NCI-H146 (cell line): ENCODE results near the gene EDN3.

Experiments used
- DNase-seq: peaks from one replicate; lab custom pipeline; 2025; lab: John Stamatoyannopoulos, UW

EDN3 gene

GRCh38 chr20:59365611-59366285 lies 65.3 kb downstream of the EDN3 start:
- no peak for DNase-seq

DNA sequence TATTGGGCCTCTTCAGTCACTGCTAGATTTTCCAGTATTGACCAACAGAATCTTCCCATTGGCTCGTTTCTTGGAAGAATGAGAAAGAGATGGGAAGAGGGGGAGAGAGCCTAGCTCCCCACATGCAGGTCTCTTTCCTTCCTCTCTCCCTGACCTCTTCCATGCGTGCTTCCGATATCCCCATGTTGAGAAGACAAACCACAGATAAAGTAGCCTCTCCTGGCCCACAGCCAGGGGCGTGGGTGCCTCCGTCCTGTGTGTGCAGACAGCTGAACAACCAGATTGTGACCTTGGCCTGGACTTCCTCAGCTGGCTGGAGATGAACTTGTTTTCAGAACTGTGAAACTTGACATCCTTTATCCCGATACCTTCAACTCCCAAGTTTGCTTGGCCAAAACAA lies 71.0 kb downstream of the EDN3 start:
- no peak for DNase-seq

GRCh38 chr20:59374261-59374660 lies 73.8 kb downstream of the EDN3 start:
- no peak for DNase-seq

DNA sequence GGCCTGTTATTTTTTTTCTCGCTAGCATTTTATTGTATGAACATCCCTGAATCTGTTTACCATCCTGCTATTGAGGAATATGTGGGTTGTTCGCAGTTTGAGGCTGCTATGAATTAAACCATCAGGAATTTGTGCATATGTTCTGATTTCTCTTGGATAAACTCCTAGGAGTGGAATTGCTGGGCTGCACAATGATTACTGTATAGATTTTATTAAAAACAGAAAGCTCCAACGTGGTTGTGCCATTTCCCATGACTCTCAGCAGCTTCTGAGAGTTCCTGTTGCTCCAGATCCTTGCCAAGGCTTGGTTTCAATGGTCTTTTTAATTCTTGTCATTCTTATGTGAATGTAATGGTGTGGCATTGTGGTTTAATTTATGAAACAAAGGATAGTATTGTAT lies 75.1 kb downstream of the EDN3 start:
- no peak for DNase-seq
